GM10266 (cell line): ENCODE data around the gene EBF3.

Experiments
- DNase-seq: peaks from one replicate; pipeline ENCODE4 v3.0.0; 2012; ENCODE audit errors: extremely low spot score
- TF ChIP-seq, protein P1 (sequence below): IDR thresholded peaks from 2 replicates; pipeline ENCODE4 v1.5.1; 2012; ENCODE audit warnings: mild to moderate bottlenecking, low read depth; ENCODE audit not compliant: control insufficient read depth, insufficient read depth; ENCODE audit errors: missing control alignments

EBF3 gene

DNA sequence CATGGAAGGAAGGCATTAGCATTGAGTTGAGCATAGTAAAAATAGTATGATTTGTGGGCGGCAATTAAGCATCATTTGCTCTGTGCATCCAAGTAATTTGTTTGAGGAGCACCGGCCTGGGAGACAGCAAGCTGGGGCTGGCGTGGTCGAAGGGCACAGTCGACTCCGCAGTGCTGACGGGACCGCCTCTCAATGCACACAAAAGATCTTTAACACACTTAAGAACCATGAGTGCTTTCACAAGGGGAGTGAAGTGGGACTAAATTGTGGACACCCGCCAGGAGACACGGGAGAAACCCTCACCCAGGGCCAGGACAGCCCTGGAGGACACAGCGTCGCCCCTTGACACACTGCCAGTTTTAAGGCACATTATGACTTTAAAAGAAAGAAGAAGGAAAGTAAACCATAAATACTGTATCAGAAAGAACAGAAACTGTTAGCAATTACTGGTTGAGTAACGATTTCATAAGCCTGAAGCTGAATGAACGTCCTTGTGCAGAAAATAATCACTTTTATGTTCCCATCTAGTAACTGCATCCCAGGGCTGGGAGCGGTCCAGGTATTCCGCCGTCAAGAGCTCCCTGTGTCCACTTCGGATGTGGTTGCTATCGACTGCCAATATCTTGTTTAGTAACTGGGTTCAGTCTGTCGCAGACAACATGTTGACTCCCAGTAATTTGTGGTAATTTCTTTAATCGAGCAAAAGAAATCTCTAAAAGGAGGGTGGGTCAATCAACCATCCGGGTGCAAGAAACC lies 102.1 kb downstream of the EBF3 start:
- TF ChIP-seq, protein P1, sequence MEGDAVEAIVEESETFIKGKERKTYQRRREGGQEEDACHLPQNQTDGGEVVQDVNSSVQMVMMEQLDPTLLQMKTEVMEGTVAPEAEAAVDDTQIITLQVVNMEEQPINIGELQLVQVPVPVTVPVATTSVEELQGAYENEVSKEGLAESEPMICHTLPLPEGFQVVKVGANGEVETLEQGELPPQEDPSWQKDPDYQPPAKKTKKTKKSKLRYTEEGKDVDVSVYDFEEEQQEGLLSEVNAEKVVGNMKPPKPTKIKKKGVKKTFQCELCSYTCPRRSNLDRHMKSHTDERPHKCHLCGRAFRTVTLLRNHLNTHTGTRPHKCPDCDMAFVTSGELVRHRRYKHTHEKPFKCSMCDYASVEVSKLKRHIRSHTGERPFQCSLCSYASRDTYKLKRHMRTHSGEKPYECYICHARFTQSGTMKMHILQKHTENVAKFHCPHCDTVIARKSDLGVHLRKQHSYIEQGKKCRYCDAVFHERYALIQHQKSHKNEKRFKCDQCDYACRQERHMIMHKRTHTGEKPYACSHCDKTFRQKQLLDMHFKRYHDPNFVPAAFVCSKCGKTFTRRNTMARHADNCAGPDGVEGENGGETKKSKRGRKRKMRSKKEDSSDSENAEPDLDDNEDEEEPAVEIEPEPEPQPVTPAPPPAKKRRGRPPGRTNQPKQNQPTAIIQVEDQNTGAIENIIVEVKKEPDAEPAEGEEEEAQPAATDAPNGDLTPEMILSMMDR = no peak
- DNase-seq = no peak

DNA sequence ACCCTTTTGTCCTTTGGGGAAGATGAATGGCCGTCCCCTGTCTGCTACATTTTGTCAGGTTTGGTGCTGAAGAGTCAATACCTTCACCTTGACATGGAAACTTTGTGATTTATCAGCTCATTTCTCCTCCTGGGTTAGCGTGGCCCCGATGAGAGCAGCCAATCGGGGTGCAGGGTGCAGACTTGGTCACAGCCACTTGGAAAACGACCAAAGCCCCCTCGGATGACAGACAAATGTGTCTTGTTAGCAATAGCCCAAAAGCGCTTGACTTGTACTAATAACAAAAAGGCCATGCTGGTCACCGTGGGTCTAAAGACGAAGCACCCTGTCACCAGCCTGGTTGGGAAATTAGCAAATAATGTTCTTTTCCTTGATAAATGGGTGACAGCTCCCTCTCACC lies 103.7 kb downstream of the EBF3 start:
- TF ChIP-seq, protein P1 = no peak
- no peak for DNase-seq

DNA sequence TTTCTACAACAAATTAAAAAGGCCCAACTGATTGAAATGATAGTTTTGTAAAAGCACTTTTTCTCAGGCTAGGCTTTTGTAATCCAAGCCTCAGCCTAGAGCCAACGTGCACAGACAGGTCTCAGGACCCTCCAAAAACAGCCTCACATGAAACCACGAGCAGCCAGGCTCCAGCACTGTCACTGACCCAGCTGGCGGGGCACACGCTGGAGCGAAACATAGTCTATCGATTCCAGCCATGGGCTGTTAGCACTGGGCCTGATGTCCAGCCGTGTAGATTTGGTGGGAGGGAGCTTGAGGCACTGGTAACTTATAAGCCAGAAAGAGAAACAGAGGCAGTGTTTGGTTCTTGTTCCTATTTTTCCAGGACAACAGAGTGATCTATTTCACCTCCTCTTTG lies 104.5 kb downstream of the EBF3 start:
- TF ChIP-seq, protein P1 = no peak
- no peak for DNase-seq

GRCh38 chr10:129857242-129857960 lies 106.7 kb downstream of the EBF3 start:
- TF ChIP-seq, protein P1 = no peak
- DNase-seq = no peak

- DNase-seq = no peak
- TF ChIP-seq, protein P1 = no peak
Observed at GRCh38 chr10:129855836-129856563, 108.1 kb downstream of the EBF3 start.

DNA sequence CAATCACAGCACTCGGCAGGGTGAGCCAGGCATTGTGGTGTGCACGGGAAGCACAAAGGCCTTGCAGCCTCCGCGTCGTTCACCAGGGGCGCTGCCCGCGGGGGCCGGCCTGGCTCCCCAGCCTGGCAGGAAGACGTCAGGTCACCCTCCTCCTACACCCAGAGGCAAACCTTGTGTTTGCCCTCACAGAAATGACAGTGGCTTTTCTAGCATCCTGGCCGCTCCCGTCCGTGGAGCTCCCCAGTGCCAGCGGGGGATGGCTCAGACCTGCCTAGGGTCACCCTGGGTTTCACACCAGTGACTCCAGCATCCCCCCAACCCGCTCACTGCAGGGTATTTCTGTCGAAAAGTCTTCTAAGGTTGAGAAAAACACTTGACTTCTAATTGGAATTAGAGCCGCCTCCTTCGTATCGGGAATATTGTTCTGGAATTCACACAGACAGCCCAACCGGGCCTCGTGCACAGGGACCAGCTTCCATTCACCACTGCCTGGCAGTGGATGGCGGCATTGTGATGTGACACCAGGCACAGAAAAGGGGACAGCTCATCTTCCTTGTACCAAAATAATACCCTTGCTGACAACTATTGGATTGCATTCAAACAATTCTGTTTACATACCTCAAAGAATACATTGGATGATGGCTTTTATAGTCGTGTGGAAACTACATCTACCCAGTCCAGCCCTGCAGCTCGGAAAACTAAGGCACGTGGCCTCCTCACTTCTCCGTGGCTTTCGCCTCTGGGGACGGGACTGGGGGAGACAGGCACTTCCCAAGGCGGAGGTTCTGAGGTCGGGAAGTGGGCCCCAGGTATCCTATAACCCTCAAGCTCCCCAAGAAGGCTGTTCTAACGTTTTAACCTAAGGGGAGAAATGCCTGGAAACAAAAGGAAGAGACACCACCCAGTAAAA lies 109.0 kb downstream of the EBF3 start:
- TF ChIP-seq, protein P1 = no peak
- DNase-seq = no peak
